Activated CD8-positive, alpha-beta memory T cell treated with anti-CD3 and anti-CD28 coated beads, Interleukin-2, amount 10 ng/mL, durations not matched to agents 7 days and 5 days (primary cell): ENCODE results near the gene CSRP1. TPM values are rescaled to one million over a fixed set of nuclear protein-coding genes. Genes with fewer than 3 reads are reported as not detected.

ENCODE experiments used
- ATAC-seq: fragments of 150-1000 bp; cut with Tn5 transposase; one replicate; pipeline ENCODE4 v1.10.0; 2021; ENCODE audit warnings: moderate library complexity
- CTCF ChIA-PET: fragments of 350-600 bp; sonication (Branson Sonifier 250); formaldehyde crosslinking; loops from one replicate; lab custom pipeline; 2021; ENCODE audit warnings: antibody characterized with exemption; lab: Charles Lee
- DNase-seq: peaks from one replicate; pipeline ENCODE4 v3.0.0-alpha.2; 2020
- H3K27ac Mint-ChIP-seq: one replicate; pipeline ENCODE4 v1.8.0; 2021; ENCODE audit warnings: mild to moderate bottlenecking, mixed read lengths
- H3K27me3 Mint-ChIP-seq: one replicate; pipeline ENCODE4 v1.8.0; 2021; ENCODE audit warnings: mixed read lengths
- H3K36me3 Mint-ChIP-seq: one replicate; pipeline ENCODE4 v1.8.0; 2021; ENCODE audit warnings: mild to moderate bottlenecking, mixed read lengths
- H3K4me1 Mint-ChIP-seq: one replicate; pipeline ENCODE4 v1.8.0; 2021; ENCODE audit warnings: mixed read lengths
- H3K4me3 Mint-ChIP-seq: one replicate; pipeline ENCODE4 v1.8.0; 2021; ENCODE audit warnings: mild to moderate bottlenecking, moderate library complexity, mixed read lengths
- H3K9me3 Mint-ChIP-seq: one replicate; pipeline ENCODE4 v1.8.0; 2022; ENCODE audit warnings: low read depth, mixed read lengths
- total RNA-seq, 2 experiments: library from RNA; stranded (reverse); gene quantifications; one replicate each; pipeline ENCODE4 v1.2.3, GENCODE V29; 2021

CSRP1 gene
- total RNA-seq, 2 experiments from 2014 or later = 71.7 to 78.3 TPM

GRCh38 chr1:201443747-201444146 is 63.2 kb downstream of the CSRP1 start:
- DNase-seq = no peak
- no peaks in the 10 kb centered on the region for H3K9me3 Mint-ChIP-seq
- peaks cover 52% of the 10 kb centered on the region for H3K27me3 Mint-ChIP-seq
- no peak for ATAC-seq
- no peak overlapping the region for H3K4me3 Mint-ChIP-seq
- CTCF ChIA-PET = interaction anchor here (0.9 to 9.8 kb wide), 2 partner anchors 36 to 69 kb away, joined by 4 to 164 read pairs; no protein-coding TSS in a partner anchor
- no peak overlapping the region for H3K27ac Mint-ChIP-seq
- H3K36me3 Mint-ChIP-seq = no peaks in the 10 kb centered on the region
- peaks cover 5% of the 10 kb centered on the region for H3K4me1 Mint-ChIP-seq

GRCh38 chr1:201436969-201437368 is 70.0 kb downstream of the CSRP1 start:
- CTCF ChIA-PET = interaction anchor here (3.1 kb wide), 1 partner anchor 76 kb away, joined by 45 read pairs; no protein-coding TSS in a partner anchor
- no peaks in the 10 kb centered on the region for H3K9me3 Mint-ChIP-seq
- DNase-seq (no peak), ATAC-seq (no peak)
- no peak overlapping the region for H3K4me3 Mint-ChIP-seq
- H3K36me3 Mint-ChIP-seq = no peaks in the 10 kb centered on the region
- H3K27ac Mint-ChIP-seq = no peak overlapping the region
- peaks cover 5% of the 10 kb centered on the region for H3K4me1 Mint-ChIP-seq
- H3K27me3 Mint-ChIP-seq = peaks cover 41% of the 10 kb centered on the region

GRCh38 chr1:201436393-201436792 is 70.5 kb downstream of the CSRP1 start:
- H3K36me3 Mint-ChIP-seq = no peaks in the 10 kb centered on the region
- DNase-seq = no peak
- H3K9me3 Mint-ChIP-seq = no peaks in the 10 kb centered on the region
- no peak overlapping the region for H3K4me3 Mint-ChIP-seq
- ATAC-seq = no peak
- no peak overlapping the region for H3K27ac Mint-ChIP-seq
- H3K27me3 Mint-ChIP-seq = peaks cover 35% of the 10 kb centered on the region
- peaks cover 5% of the 10 kb centered on the region for H3K4me1 Mint-ChIP-seq
- CTCF ChIA-PET = interaction anchor here (1.2 to 3.1 kb wide), 11 partner anchors 8 to 77 kb away, joined by 3 to 45 read pairs (median 7); partner anchors contain the start of gene PHLDA3

GRCh38 chr1:201434266-201434665 is 72.7 kb downstream of the CSRP1 start:
- Mint-ChIP-seq H3K27ac (no peak overlapping the region), H3K4me3 (no peak overlapping the region), H3K4me1 (peaks cover 5% of the 10 kb centered on the region), H3K27me3 (peaks cover 20% of the 10 kb centered on the region), H3K36me3 (no peaks in the 10 kb centered on the region), H3K9me3 (no peaks in the 10 kb centered on the region)
- ATAC-seq = no peak
- DNase-seq = no peak
- CTCF ChIA-PET = interaction anchor here (1.7 to 3.1 kb wide), 3 partner anchors 35 to 79 kb away, joined by 7 to 45 read pairs (median 10); partner anchors contain the start of gene PHLDA3

- Mint-ChIP-seq H3K27ac (no peak overlapping the region), H3K4me1 (peaks cover 5% of the 10 kb centered on the region), H3K9me3 (no peaks in the 10 kb centered on the region), H3K27me3 (peaks cover 23% of the 10 kb centered on the region), H3K36me3 (no peaks in the 10 kb centered on the region), H3K4me3 (no peak overlapping the region)
- CTCF ChIA-PET = interaction anchor here (1.7 to 2.5 kb wide), 2 partner anchors 35 to 48 kb away, joined by 7 to 10 read pairs; partner anchors contain the start of gene PHLDA3
- ATAC-seq (no peak), DNase-seq (no peak)
Measured at GRCh38 chr1:201433609-201434008, 73.3 kb downstream of the CSRP1 start.

Other genes with a start within 250 kb of the CSRP1 start
- not detected for gene PKP1, start 223.6 kb downstream of the CSRP1 start, total RNA-seq
- not detected for gene TNNT2, start 129.4 kb downstream of the CSRP1 start, total RNA-seq
- not detected for gene LAD1, start 107.8 kb downstream of the CSRP1 start, total RNA-seq
- not detected for gene TNNI1, start 85.4 kb downstream of the CSRP1 start, total RNA-seq
- gene PHLDA3, start 37.9 kb downstream of the CSRP1 start, total RNA-seq = 10 to 100 TPM; 12.9 to 23.5 TPM
- gene NAV1, start 32.0 kb upstream of the CSRP1 start, total RNA-seq = 1 to 10 TPM; 1.4 to 2.8 TPM